T-helper 9 cell (primary cell): Measurements from ENCODE around the gene SBNO1.

Experiments
- DNase-seq: peaks from one replicate; pipeline ENCODE4 v3.0.0-alpha.2; 2020

SBNO1 gene

GRCh38 chr12:123242116-123242904, 122.3 kb downstream of the SBNO1 start:
- no peak for DNase-seq
